Neural progenitor cell (in vitro differentiated cells): ENCODE measurements around the gene NFATC1. TPM values are rescaled to one million over a fixed set of nuclear protein-coding genes. Genes with fewer than 3 reads are reported as not detected.

Experiments used
- DNase-seq: peaks from one replicate; pipeline ENCODE4 v3.0.0-alpha.2; 2016; ENCODE audit warnings: low spot score
- H2AFZ ChIP-seq: fragments of 200-600 bp; sonication (generic); replicated peaks from 2 replicates; pipeline ENCODE4 v1.6.1; 2016; ENCODE audit warnings: antibody characterized with exemption
- H3F3A ChIP-seq: fragments of 200-600 bp; sonication (generic); 2 replicates; pipeline ENCODE4 v1.6.1; 2016; ENCODE audit warnings: antibody characterized with exemption, low read depth
- H3K27ac ChIP-seq: fragments of 200-600 bp; sonication (generic); 2 replicates; pipeline ENCODE4 v1.5.1; 2016; ENCODE audit warnings: mild to moderate bottlenecking
- H3K27me3 ChIP-seq: fragments of 200-600 bp; sonication (generic); 2 replicates; pipeline ENCODE4 v1.6.1; 2016; ENCODE audit warnings: mild to moderate bottlenecking, moderate library complexity
- H3K36me3 ChIP-seq: fragments of 200-600 bp; sonication (generic); 2 replicates; pipeline ENCODE4 v1.5.1; 2016
- H3K4me1 ChIP-seq: fragments of 200-600 bp; sonication (generic); 2 replicates; pipeline ENCODE4 v1.6.1; 2016; ENCODE audit warnings: mixed run types
- H3K4me2 ChIP-seq: fragments of 200-600 bp; sonication (generic); 2 replicates; pipeline ENCODE4 v1.6.1; 2016
- H3K4me3 ChIP-seq: fragments of 200-600 bp; sonication (generic); 2 replicates; pipeline ENCODE4 v1.5.1; 2016
- H3K79me2 ChIP-seq: fragments of 200-600 bp; sonication (generic); 2 replicates; pipeline ENCODE4 v1.6.1; 2016; ENCODE audit warnings: low read depth
- H3K9ac ChIP-seq: fragments of 200-600 bp; sonication (generic); 2 replicates; pipeline ENCODE4 v1.6.1; 2016
- H3K9me3 ChIP-seq: fragments of 200-600 bp; sonication (generic); 2 replicates; pipeline ENCODE4 v1.5.1; 2016; ENCODE audit warnings: low read depth
- H4K20me1 ChIP-seq: fragments of 200-600 bp; sonication (generic); 2 replicates; pipeline ENCODE4 v1.6.1; 2016; ENCODE audit warnings: low read depth
- H3K27ac Mint-ChIP-seq: 3 replicates; pipeline ENCODE4 v1.8.0; 2021; ENCODE audit warnings: mixed read lengths
- H3K27me3 Mint-ChIP-seq: 2 replicates; pipeline ENCODE4 v1.8.0; 2022; ENCODE audit warnings: low read depth, mild to moderate bottlenecking, inconsistent platforms, moderate library complexity, mixed read lengths; ENCODE audit not compliant: insufficient read depth
- H3K36me3 Mint-ChIP-seq: 3 replicates; pipeline ENCODE4 v1.8.0; 2021; ENCODE audit warnings: mixed read lengths
- H3K4me1 Mint-ChIP-seq: 3 replicates; pipeline ENCODE4 v1.8.0; 2021; ENCODE audit warnings: mixed read lengths
- H3K4me3 Mint-ChIP-seq: 3 replicates; pipeline ENCODE4 v1.8.0; 2021; ENCODE audit warnings: mild to moderate bottlenecking, moderate library complexity, mixed read lengths
- H3K9me3 Mint-ChIP-seq: 3 replicates; pipeline ENCODE4 v1.8.0; 2020; ENCODE audit warnings: mixed read lengths
- EZH2 ChIP-seq: fragments of 200-600 bp; sonication (generic); IDR thresholded peaks from 2 replicates; pipeline ENCODE4 v1.6.1; 2017; ENCODE audit warnings: antibody characterized with exemption, mild to moderate bottlenecking, moderate library complexity
- EZH2phosphoT487 ChIP-seq: fragments of 200-600 bp; sonication (generic); IDR thresholded peaks from 2 replicates; pipeline ENCODE4 v1.6.1; 2017; ENCODE audit warnings: antibody characterized with exemption
- total RNA-seq: library from RNA; depleted of rRNA; stranded (reverse); fragments of >200 nt; gene quantifications from 2 replicates; pipeline ENCODE4 v1.2.3, GENCODE V29; 2015; ENCODE audit warnings: low replicate concordance
- TF ChIP-seq, protein P1 (sequence below): fragments of 200-600 bp; sonication (generic); IDR thresholded peaks from 2 replicates; pipeline ENCODE4 v1.5.1; 2017; ENCODE audit warnings: antibody characterized with exemption, mild to moderate bottlenecking

NFATC1 gene
- total RNA-seq, 1 donor from 2014 or later: 2.3 TPM

DNA sequence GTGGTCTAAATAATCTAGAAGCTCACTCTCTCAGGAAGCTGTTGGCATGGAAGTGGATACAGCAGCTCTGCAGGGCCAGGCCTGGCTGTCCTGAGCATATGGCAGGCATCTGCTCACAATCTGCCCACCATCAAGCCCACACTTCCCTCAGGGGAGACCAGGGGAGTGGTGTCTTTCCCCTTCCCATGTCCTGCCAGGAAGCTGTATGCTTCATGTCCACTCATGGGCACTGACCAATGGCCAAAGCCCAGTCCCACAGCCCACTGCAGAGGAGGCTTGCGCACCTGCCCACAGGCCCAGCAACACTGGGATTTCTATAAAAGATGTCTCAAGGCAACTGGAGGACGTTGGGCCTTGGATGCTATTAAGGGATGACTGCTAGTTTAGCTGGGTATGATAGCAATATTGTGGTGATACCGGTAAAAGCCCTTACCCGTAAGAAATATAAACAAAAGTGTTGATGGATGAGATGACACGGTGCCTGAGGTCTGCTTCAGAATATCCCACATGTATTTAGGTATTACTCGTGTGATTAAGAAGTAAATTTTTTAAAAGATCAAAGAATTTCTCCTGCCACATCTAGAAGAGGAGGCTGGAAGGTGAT is 177.2 kb downstream of the NFATC1 start:
- no peak overlapping the region for H3K27ac ChIP-seq
- peaks cover 4% of the 10 kb centered on the region for H3K4me1 ChIP-seq
- Mint-ChIP-seq H3K27me3 (peaks cover 8% of the 10 kb centered on the region), H3K27ac (no peak overlapping the region), H3K4me1 (peaks cover 7% of the 10 kb centered on the region), H3K4me3 (no peak overlapping the region), H3K36me3 (no peaks in the 10 kb centered on the region), H3K9me3 (peaks cover 23% of the 10 kb centered on the region)
- H3K4me3 ChIP-seq: no peak overlapping the region
- H3F3A ChIP-seq: no peaks in the 10 kb centered on the region
- no peak for DNase-seq
- no peak overlapping the region for H3K4me2 ChIP-seq
- H3K79me2 ChIP-seq: no peaks in the 10 kb centered on the region
- TF ChIP-seq EZH2phosphoT487: no peak
- TF ChIP-seq, protein P1, sequence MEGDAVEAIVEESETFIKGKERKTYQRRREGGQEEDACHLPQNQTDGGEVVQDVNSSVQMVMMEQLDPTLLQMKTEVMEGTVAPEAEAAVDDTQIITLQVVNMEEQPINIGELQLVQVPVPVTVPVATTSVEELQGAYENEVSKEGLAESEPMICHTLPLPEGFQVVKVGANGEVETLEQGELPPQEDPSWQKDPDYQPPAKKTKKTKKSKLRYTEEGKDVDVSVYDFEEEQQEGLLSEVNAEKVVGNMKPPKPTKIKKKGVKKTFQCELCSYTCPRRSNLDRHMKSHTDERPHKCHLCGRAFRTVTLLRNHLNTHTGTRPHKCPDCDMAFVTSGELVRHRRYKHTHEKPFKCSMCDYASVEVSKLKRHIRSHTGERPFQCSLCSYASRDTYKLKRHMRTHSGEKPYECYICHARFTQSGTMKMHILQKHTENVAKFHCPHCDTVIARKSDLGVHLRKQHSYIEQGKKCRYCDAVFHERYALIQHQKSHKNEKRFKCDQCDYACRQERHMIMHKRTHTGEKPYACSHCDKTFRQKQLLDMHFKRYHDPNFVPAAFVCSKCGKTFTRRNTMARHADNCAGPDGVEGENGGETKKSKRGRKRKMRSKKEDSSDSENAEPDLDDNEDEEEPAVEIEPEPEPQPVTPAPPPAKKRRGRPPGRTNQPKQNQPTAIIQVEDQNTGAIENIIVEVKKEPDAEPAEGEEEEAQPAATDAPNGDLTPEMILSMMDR: no peak
- no peak for TF ChIP-seq EZH2
- no peaks in the 10 kb centered on the region for H3K36me3 ChIP-seq
- no peaks in the 10 kb centered on the region for H3K9me3 ChIP-seq
- no peaks in the 10 kb centered on the region for H3K27me3 ChIP-seq
- H3K9ac ChIP-seq: no peak overlapping the region
- H2AFZ ChIP-seq: no peak overlapping the region
- no peaks in the 10 kb centered on the region for H4K20me1 ChIP-seq

- H2AFZ ChIP-seq: no peak overlapping the region
- Mint-ChIP-seq H3K4me1 (peaks cover 2% of the 10 kb centered on the region), H3K27ac (no peak overlapping the region), H3K4me3 (no peak overlapping the region), H3K27me3 (peaks cover 7% of the 10 kb centered on the region), H3K36me3 (no peaks in the 10 kb centered on the region), H3K9me3 (peaks cover 23% of the 10 kb centered on the region)
- H3F3A ChIP-seq: no peaks in the 10 kb centered on the region
- H3K27ac ChIP-seq: no peak overlapping the region
- TF ChIP-seq, protein P1: no peak
- TF ChIP-seq EZH2phosphoT487: no peak
- no peak for TF ChIP-seq EZH2
- H3K27me3 ChIP-seq: no peaks in the 10 kb centered on the region
- H4K20me1 ChIP-seq: no peaks in the 10 kb centered on the region
- H3K36me3 ChIP-seq: no peaks in the 10 kb centered on the region
- H3K9me3 ChIP-seq: no peaks in the 10 kb centered on the region
- H3K79me2 ChIP-seq: no peaks in the 10 kb centered on the region
- H3K9ac ChIP-seq: no peak overlapping the region
- DNase-seq: no peak
- no peak overlapping the region for H3K4me2 ChIP-seq
- no peaks in the 10 kb centered on the region for H3K4me1 ChIP-seq
- no peak overlapping the region for H3K4me3 ChIP-seq
These were observed 178.3 kb downstream of the NFATC1 start for GRCh38 chr18:79573921-79574491.

GRCh38 chr18:79574938-79575525 is 179.3 kb downstream of the NFATC1 start:
- H3K27me3 Mint-ChIP-seq: peaks cover 2% of the 10 kb centered on the region
- no peak overlapping the region for H3K4me3 ChIP-seq
- H3K9ac ChIP-seq: no peak overlapping the region
- H3K79me2 ChIP-seq: no peaks in the 10 kb centered on the region
- no peaks in the 10 kb centered on the region for H4K20me1 ChIP-seq
- peaks cover 3% of the 10 kb centered on the region for H3K4me1 Mint-ChIP-seq
- no peaks in the 10 kb centered on the region for H3K36me3 ChIP-seq
- H3K27ac Mint-ChIP-seq: no peak overlapping the region
- H3K27me3 ChIP-seq: no peaks in the 10 kb centered on the region
- H3K4me3 Mint-ChIP-seq: no peak overlapping the region
- H3K9me3 ChIP-seq: no peaks in the 10 kb centered on the region
- TF ChIP-seq, protein P1: no peak
- TF ChIP-seq EZH2phosphoT487 (no peak), EZH2 (no peak)
- no peak for DNase-seq
- H3K4me1 ChIP-seq: no peaks in the 10 kb centered on the region
- H3K9me3 Mint-ChIP-seq: peaks cover 23% of the 10 kb centered on the region
- no peak overlapping the region for H3K4me2 ChIP-seq
- H2AFZ ChIP-seq: no peak overlapping the region
- no peaks in the 10 kb centered on the region for H3F3A ChIP-seq
- no peaks in the 10 kb centered on the region for H3K36me3 Mint-ChIP-seq
- H3K27ac ChIP-seq: no peak overlapping the region
